PC-3 (cell line): ENCODE data around the gene EREG. TPM values are rescaled to one million over a fixed set of nuclear protein-coding genes. Genes with fewer than 3 reads are reported as not detected.

ENCODE experiments used
- ATAC-seq: fragments of 200-7000 bp; cut with Tn5 transposase; 2 replicates; pipeline ENCODE4 v1.9.1; 2020; ENCODE audit warnings: mild to moderate bottlenecking, moderate library complexity
- BruUV-seq: library from RNA; stranded (reverse); fragments of 400-500 nt; replicated peaks from 2 replicates; lab custom pipeline; 2021; lab: Mats Ljungman, UMichigan
- CTCF ChIA-PET: fragments of 300-600 bp; sonication (Branson Sonifier 250); formaldehyde crosslinking; loops from one replicate; lab custom pipeline; 2022; ENCODE audit warnings: antibody characterized with exemption; lab: Charles Lee
- POLR2A ChIA-PET: fragments of 300-600 bp; sonication (Branson Sonifier 250); formaldehyde crosslinking; loops from one replicate; lab custom pipeline; 2022; ENCODE audit warnings: antibody characterized with exemption; ENCODE audit not compliant: unreplicated experiment; lab: Charles Lee
- DNase-seq: peaks from one replicate; pipeline ENCODE4 v3.0.0-alpha.2; 2015
- H2AFZ ChIP-seq: fragments of 300-600 bp; sonication (generic); 2 replicates; pipeline ENCODE4 v1.6.0; 2016; ENCODE audit warnings: antibody characterized with exemption, low read length
- H3F3A ChIP-seq: fragments of 300-600 bp; sonication (generic); one replicate; pipeline ENCODE4 v1.6.0; 2017; ENCODE audit warnings: antibody characterized with exemption, low read length, control low read depth, mild to moderate bottlenecking; ENCODE audit not compliant: unreplicated experiment
- H3K27ac ChIP-seq: fragments of 300-600 bp; sonication (generic); 2 replicates; pipeline ENCODE4 v1.5.1; 2016; ENCODE audit warnings: mild to moderate bottlenecking, low read length
- H3K27me3 ChIP-seq: fragments of 300-600 bp; sonication (generic); 2 replicates; pipeline ENCODE4 v1.6.1; 2016; ENCODE audit warnings: low read length, mixed read lengths
- H3K36me3 ChIP-seq: fragments of 300-600 bp; sonication (generic); 2 replicates; pipeline ENCODE4 v1.6.1; 2016; ENCODE audit warnings: low read depth, mixed run types, low read length, mixed read lengths
- H3K4me1 ChIP-seq: fragments of 300-600 bp; sonication (generic); 2 replicates; pipeline ENCODE4 v1.5.1; 2016; ENCODE audit warnings: low read length; ENCODE audit not compliant: insufficient read depth
- H3K4me2 ChIP-seq: fragments of 300-600 bp; sonication (generic); 2 replicates; pipeline ENCODE4 v1.6.0; 2016; ENCODE audit warnings: low read length
- H3K4me3 ChIP-seq: fragments of 300-600 bp; sonication (generic); 2 replicates; pipeline ENCODE4 v1.5.1; 2016; ENCODE audit warnings: mild to moderate bottlenecking, low read length, mixed read lengths
- H3K79me2 ChIP-seq: fragments of 300-600 bp; sonication (generic); 2 replicates; pipeline ENCODE4 v1.6.1; 2017; ENCODE audit warnings: low read length, mixed read lengths
- H3K9ac ChIP-seq: fragments of 300-600 bp; sonication (generic); 2 replicates; pipeline ENCODE4 v1.6.0; 2016; ENCODE audit warnings: mild to moderate bottlenecking, low read length
- H3K9me2 ChIP-seq: fragments of 300-600 bp; sonication (generic); replicated peaks from 2 replicates; pipeline ENCODE4 v1.6.1; 2016; ENCODE audit warnings: mixed run types, low read length, mixed read lengths
- H3K9me3 ChIP-seq: fragments of 300-600 bp; sonication (generic); 2 replicates; pipeline ENCODE4 v1.6.1; 2016; ENCODE audit warnings: low read length, mixed read lengths
- H4K20me1 ChIP-seq: fragments of 300-600 bp; sonication (generic); 2 replicates; pipeline ENCODE4 v1.6.1; 2016; ENCODE audit warnings: low read length, mixed read lengths
- CTCF ChIP-seq: fragments of 300-600 bp; sonication (generic); conservative IDR thresholded peaks from 2 replicates; pipeline ENCODE4 v1.5.1; 2017; ENCODE audit warnings: antibody characterized with exemption, low read depth, mild to moderate bottlenecking, low read length
- EZH2 ChIP-seq: fragments of 300-600 bp; sonication (generic); IDR thresholded peaks from one replicate; pipeline ENCODE4 v1.6.1; 2017; ENCODE audit warnings: antibody characterized with exemption, mild to moderate bottlenecking, low read length; ENCODE audit not compliant: unreplicated experiment
- EZH2phosphoT487 ChIP-seq: fragments of 300-600 bp; sonication (generic); IDR thresholded peaks from 2 replicates; pipeline ENCODE4 v1.6.1; 2018; ENCODE audit warnings: mild to moderate bottlenecking, antibody characterized with exemption, low read length, borderline replicate concordance
- intact Hi-C: fragments of 100-400 bp; cut with micrococcal nuclease; formaldehyde crosslinking; loops from 2 replicates; pipeline ENCODE4 v1.9.0; 2023
- total RNA-seq: library from RNA; depleted of rRNA; stranded (reverse); fragments of >200 nt; gene quantifications from 2 replicates; pipeline ENCODE4 v1.2.3, GENCODE V29; 2014

EREG gene
- total RNA-seq, 1 experiment from 2014 or later: 2.2 TPM

GRCh38 chr4:74317616-74318246, 47.2 kb upstream of the EREG start:
- DNase-seq: no peak
- Histone ChIP-seq H3K4me1 (peaks cover 28% of the 10 kb centered on the region), H3K27ac (no peak overlapping the region), H3K36me3 (peaks cover 16% of the 10 kb centered on the region), H3K79me2 (no peaks in the 10 kb centered on the region), H4K20me1 (no peaks in the 10 kb centered on the region), H3K27me3 (no peaks in the 10 kb centered on the region), H3K9me2 (no peaks in the 10 kb centered on the region), H2AFZ (no peak overlapping the region), H3K4me3 (no peak overlapping the region), H3K9me3 (no peaks in the 10 kb centered on the region), H3K4me2 (no peak overlapping the region), H3F3A (no peaks in the 10 kb centered on the region), H3K9ac (no peak overlapping the region)
- intact Hi-C loops: no loop called here
- TF ChIP-seq CTCF: no peak
- TF ChIP-seq EZH2phosphoT487: no peak
- TF ChIP-seq EZH2: no peak
- no peak for ATAC-seq
- BruUV-seq: no TSS peak
- ChIA-PET POLR2A (no interaction called here), CTCF (interaction anchor here (0.8 kb wide), 1 partner anchor 89 kb away, joined by 3 read pairs; no protein-coding TSS in a partner anchor)

GRCh38 chr4:74318276-74318675, 46.7 kb upstream of the EREG start:
- intact Hi-C loops: no loop called here

More at GRCh38 chr4:74318276-74318675, 46.7 kb upstream of the EREG start:
- BruUV-seq: no TSS peak
- Histone ChIP-seq H2AFZ (no peak overlapping the region), H3K4me2 (no peak overlapping the region), H3K9me3 (no peaks in the 10 kb centered on the region), H3K79me2 (no peaks in the 10 kb centered on the region), H3K9me2 (no peaks in the 10 kb centered on the region), H3K4me1 (peaks cover 28% of the 10 kb centered on the region), H3K4me3 (no peak overlapping the region), H3F3A (no peaks in the 10 kb centered on the region), H3K27ac (peak overlapping the region; percentile 53), H3K36me3 (peaks cover 11% of the 10 kb centered on the region), H3K9ac (no peak overlapping the region), H4K20me1 (no peaks in the 10 kb centered on the region), H3K27me3 (no peaks in the 10 kb centered on the region)
- CTCF ChIA-PET: no interaction called here
- POLR2A ChIA-PET: no interaction called here
- TF ChIP-seq CTCF: no peak
- TF ChIP-seq EZH2phosphoT487: no peak
- TF ChIP-seq EZH2: no peak
- DNase-seq: no peak
- ATAC-seq: no peak
